ENCODE results near the gene OVAAL. TPM values are rescaled to one million over a fixed set of nuclear protein-coding genes. Genes with fewer than 3 reads are reported as not detected.

OVAAL gene
- total and polyA plus RNA-seq, 10 of the 15 experiments (the other 5 are each of a cell fraction or from before 2014, with no cell fraction given): 0.04 to 0.33 (median 0.06) TPM; not detected in 7

GRCh38 chr1:180527101-180527669 is 31.6 kb upstream of the OVAAL start:
- H3K36me3 ChIP-seq (ENCODE audit: control insufficient read depth in 2 of 2, insufficient read depth in 2 of 2, low read length in 1 of 2): no peaks in the 10 kb centered on the region
- intact Hi-C loops (cut with micrococcal nuclease; ENCODE audit: unreplicated experiment) (no loop called here), in situ Hi-C loops (cut with MboI) (no loop called here)
- H3K4me3 ChIP-seq: no peak overlapping the region
- H2AFZ ChIP-seq (ENCODE audit: control insufficient read depth, low read depth, low read length): no peak overlapping the region
- RAD21 ChIA-PET (ENCODE audit: unreplicated experiment): interaction anchor here (2.6 kb wide), 1 partner anchor 12 kb away, joined by 12 read pairs; no protein-coding TSS in a partner anchor
- TF ChIP-seq ETV6 (conservative IDR thresholded peaks at IDR 0.05 in 1 of 2, IDR thresholded peaks at IDR 0.05 in 1 of 2; ENCODE audit: borderline replicate concordance in 1 of 2, low read depth in 1 of 2) (no peak), TBL1XR1 (IDR thresholded peaks at IDR 0.05; ENCODE audit: low read depth, low read length) (no peak), POLR2AphosphoS2 (IDR thresholded peaks at IDR 0.05; ENCODE audit: low read depth, low read length) (no peak), MEF2A (IDR thresholded peaks at IDR 0.05; ENCODE audit: insufficient read depth, low read depth, low read length) (no peak)
- TF ChIP-seq, protein P1, sequence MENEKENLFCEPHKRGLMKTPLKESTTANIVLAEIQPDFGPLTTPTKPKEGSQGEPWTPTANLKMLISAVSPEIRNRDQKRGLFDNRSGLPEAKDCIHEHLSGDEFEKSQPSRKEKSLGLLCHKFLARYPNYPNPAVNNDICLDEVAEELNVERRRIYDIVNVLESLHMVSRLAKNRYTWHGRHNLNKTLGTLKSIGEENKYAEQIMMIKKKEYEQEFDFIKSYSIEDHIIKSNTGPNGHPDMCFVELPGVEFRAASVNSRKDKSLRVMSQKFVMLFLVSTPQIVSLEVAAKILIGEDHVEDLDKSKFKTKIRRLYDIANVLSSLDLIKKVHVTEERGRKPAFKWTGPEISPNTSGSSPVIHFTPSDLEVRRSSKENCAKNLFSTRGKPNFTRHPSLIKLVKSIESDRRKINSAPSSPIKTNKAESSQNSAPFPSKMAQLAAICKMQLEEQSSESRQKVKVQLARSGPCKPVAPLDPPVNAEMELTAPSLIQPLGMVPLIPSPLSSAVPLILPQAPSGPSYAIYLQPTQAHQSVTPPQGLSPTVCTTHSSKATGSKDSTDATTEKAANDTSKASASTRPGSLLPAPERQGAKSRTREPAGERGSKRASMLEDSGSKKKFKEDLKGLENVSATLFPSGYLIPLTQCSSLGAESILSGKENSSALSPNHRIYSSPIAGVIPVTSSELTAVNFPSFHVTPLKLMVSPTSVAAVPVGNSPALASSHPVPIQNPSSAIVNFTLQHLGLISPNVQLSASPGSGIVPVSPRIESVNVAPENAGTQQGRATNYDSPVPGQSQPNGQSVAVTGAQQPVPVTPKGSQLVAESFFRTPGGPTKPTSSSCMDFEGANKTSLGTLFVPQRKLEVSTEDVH (IDR thresholded peaks at IDR 0.05; ENCODE audit: low read depth, partially characterized antibody): no peak
- H3K9ac ChIP-seq (ENCODE audit: control insufficient read depth, insufficient read depth, low read length): no peak overlapping the region
- POLR2A ChIA-PET: no interaction called here
- SMC1A ChIA-PET (ENCODE audit: uncharacterized antibody, unreplicated experiment): interaction anchor here (1.0 to 14.5 kb wide), 3 partner anchors 12 to 336 kb away, joined by 3 to 247 read pairs (median 9); no protein-coding TSS in a partner anchor
- H3K79me2 ChIP-seq (ENCODE audit: control insufficient read depth, insufficient read depth, low read length): no peaks in the 10 kb centered on the region
- H3K27ac ChIP-seq (ENCODE audit: control insufficient read depth, insufficient read depth): no peak overlapping the region
- H4K20me1 ChIP-seq (ENCODE audit: control insufficient read depth, insufficient read depth): no peaks in the 10 kb centered on the region
- DNase-seq (ENCODE audit: low read depth, low spot score) (no peak), ATAC-seq (no peak), FAIRE-seq (no peak)
- H3K27me3 ChIP-seq (replicated peaks in 1 of 2; ENCODE audit: control insufficient read depth in 2 of 2, insufficient read depth in 2 of 2, low read length in 1 of 2): peaks cover 0 to 2% of the 10 kb centered on the region in 2 experiments; a peak in 1 of 4 replicates
- H3K9me3 ChIP-seq (replicated peaks; ENCODE audit: control insufficient read depth, insufficient read depth, low read length): no peaks in the 10 kb centered on the region
- CTCF ChIA-PET: interaction anchor here (2.2 to 17.1 kb wide), 2 partner anchors 10 to 336 kb away, joined by 8 to 373 read pairs; no protein-coding TSS in a partner anchor
- 66% methylated on average over 5 of the region's 5 CpGs for WGBS (ENCODE audit: insufficient coverage, insufficient replicate concordance, low lambda C conversion rate, missing lambda C conversion rate)
- H3K4me2 ChIP-seq (ENCODE audit: control insufficient read depth, insufficient read depth): no peak overlapping the region
- BruUV-seq (replicated peaks): no TSS peak
- H3K4me1 ChIP-seq (ENCODE audit: control insufficient read depth, insufficient read depth, low read length): no peaks in the 10 kb centered on the region
